Measurements from ENCODE around the gene DERA.

Gene DERA

GRCh38 chr12:15875863-15876262 is 35.3 kb upstream of the DERA start:
- no peak overlapping the region for H3K4me2 ChIP-seq (ENCODE audit: low read length)
- no peak overlapping the region for H2AFZ ChIP-seq (ENCODE audit: low read length)
- no peaks in the 10 kb centered on the region for H3K79me2 ChIP-seq (ENCODE audit: insufficient read depth, low read length)
- H3K27ac ChIP-seq (ENCODE audit: low read depth, low read length, poor library complexity, severe bottlenecking) = no peak overlapping the region
- no peak overlapping the region for H3K9ac ChIP-seq (ENCODE audit: low read length)
- no peaks in the 10 kb centered on the region for H3K27me3 ChIP-seq (ENCODE audit: insufficient read depth, low read length)
- H3K4me3 ChIP-seq (ENCODE audit: low read depth, low read length, poor library complexity, severe bottlenecking) = no peak overlapping the region
- H3K36me3 ChIP-seq (ENCODE audit: insufficient read depth, low read length) = no peaks in the 10 kb centered on the region
- H3K9me3 ChIP-seq (ENCODE audit: low read length) = no peaks in the 10 kb centered on the region
- no peaks in the 10 kb centered on the region for H3K4me1 ChIP-seq (ENCODE audit: insufficient read depth, low read length, severe bottlenecking)
- no peaks in the 10 kb centered on the region for H3K9me2 ChIP-seq (ENCODE audit: low read depth, low read length)
- no peaks in the 10 kb centered on the region for H3F3A ChIP-seq (ENCODE audit: insufficient read depth, low read length)
- TF ChIP-seq EZH2 (IDR thresholded peaks at IDR 0.05; ENCODE audit: borderline replicate concordance, low read length) = no peak
- TF ChIP-seq CTCF (IDR thresholded peaks at IDR 0.05; ENCODE audit: low read length) = no peak
- H4K20me1 ChIP-seq (ENCODE audit: insufficient read depth, low read length) = no peaks in the 10 kb centered on the region

GRCh38 chr12:15879413-15879812 is 31.7 kb upstream of the DERA start:
- peaks cover 21% of the 10 kb centered on the region for H3K4me1 ChIP-seq (ENCODE audit: insufficient read depth, low read length, severe bottlenecking)
- H3K9me3 ChIP-seq (ENCODE audit: low read length) = no peaks in the 10 kb centered on the region
- H3K9me2 ChIP-seq (ENCODE audit: low read depth, low read length) = no peaks in the 10 kb centered on the region
- H3K79me2 ChIP-seq (ENCODE audit: insufficient read depth, low read length) = peaks cover 22% of the 10 kb centered on the region
- H3K27me3 ChIP-seq (ENCODE audit: insufficient read depth, low read length) = no peaks in the 10 kb centered on the region
- H3K27ac ChIP-seq (ENCODE audit: low read depth, low read length, poor library complexity, severe bottlenecking) = no peak overlapping the region
- H3K4me2 ChIP-seq (ENCODE audit: low read length) = no peak overlapping the region
- TF ChIP-seq EZH2 (IDR thresholded peaks at IDR 0.05; ENCODE audit: borderline replicate concordance, low read length) = no peak
- no peak for TF ChIP-seq CTCF (IDR thresholded peaks at IDR 0.05; ENCODE audit: low read length)
- peaks cover 8% of the 10 kb centered on the region; the same call in 1 of the 2 replicates for H3K36me3 ChIP-seq (ENCODE audit: insufficient read depth, low read length)
- no peaks in the 10 kb centered on the region; the same call in 1 of the 2 replicates for H4K20me1 ChIP-seq (ENCODE audit: insufficient read depth, low read length)
- no peak overlapping the region for H3K9ac ChIP-seq (ENCODE audit: low read length)
- no peaks in the 10 kb centered on the region for H3F3A ChIP-seq (ENCODE audit: insufficient read depth, low read length)
- no peak overlapping the region for H3K4me3 ChIP-seq (ENCODE audit: low read depth, low read length, poor library complexity, severe bottlenecking)
- no peak overlapping the region for H2AFZ ChIP-seq (ENCODE audit: low read length)

- H2AFZ ChIP-seq (ENCODE audit: low read length) = no peak overlapping the region
- H3K9me3 ChIP-seq (ENCODE audit: low read length) = no peaks in the 10 kb centered on the region
- TF ChIP-seq CTCF (IDR thresholded peaks at IDR 0.05; ENCODE audit: low read length) (no peak), EZH2 (IDR thresholded peaks at IDR 0.05; ENCODE audit: borderline replicate concordance, low read length) (no peak)
- no peaks in the 10 kb centered on the region; the same call in 1 of the 2 replicates for H4K20me1 ChIP-seq (ENCODE audit: insufficient read depth, low read length)
- peaks cover 26% of the 10 kb centered on the region for H3K4me1 ChIP-seq (ENCODE audit: insufficient read depth, low read length, severe bottlenecking)
- H3K4me3 ChIP-seq (ENCODE audit: low read depth, low read length, poor library complexity, severe bottlenecking) = no peak overlapping the region
- no peaks in the 10 kb centered on the region for H3K9me2 ChIP-seq (ENCODE audit: low read depth, low read length)
- H3K4me2 ChIP-seq (ENCODE audit: low read length) = no peak overlapping the region
- H3K36me3 ChIP-seq (ENCODE audit: insufficient read depth, low read length) = peaks cover 18% of the 10 kb centered on the region; the same call in 1 of the 2 replicates
- no peak overlapping the region for H3K27ac ChIP-seq (ENCODE audit: low read depth, low read length, poor library complexity, severe bottlenecking)
- H3K9ac ChIP-seq (ENCODE audit: low read length) = no peak overlapping the region
- H3F3A ChIP-seq (ENCODE audit: insufficient read depth, low read length) = no peaks in the 10 kb centered on the region
- H3K79me2 ChIP-seq (ENCODE audit: insufficient read depth, low read length) = peaks cover 34% of the 10 kb centered on the region
- H3K27me3 ChIP-seq (ENCODE audit: insufficient read depth, low read length) = no peaks in the 10 kb centered on the region
Observed at GRCh38 chr12:15880721-15881120, 30.4 kb upstream of the DERA start.

Measured in OCI-LY1 (cell line).